Measurements from ENCODE around the gene MGARP.
A peak's percentile ranks its signal among the peaks of the same experiment; 100 is the strongest.

MGARP gene

GRCh38 chr4:139242511-139243051 lies 37.4 kb downstream of the MGARP start:
- DNase-seq, result no peak

GRCh38 chr4:139241784-139242151 lies 38.3 kb downstream of the MGARP start:
- no peak for DNase-seq

- no peak for DNase-seq
Observed at GRCh38 chr4:139241086-139241783, 38.8 kb downstream of the MGARP start.

GRCh38 chr4:139239127-139239772 lies 40.8 kb downstream of the MGARP start:
- no peak for DNase-seq

- DNase-seq, result no peak
Observed at GRCh38 chr4:139234253-139234652, 45.8 kb downstream of the MGARP start.

GRCh38 chr4:139229534-139230039 lies 50.4 kb downstream of the MGARP start:
- peak; percentile 12 for DNase-seq

- no peak for DNase-seq
Observed at GRCh38 chr4:139227729-139228404, 52.2 kb downstream of the MGARP start.

- no peak for DNase-seq
Observed at GRCh38 chr4:139223682-139224317, 56.2 kb downstream of the MGARP start.

GRCh38 chr4:139222215-139222614 lies 57.8 kb downstream of the MGARP start:
- no peak for DNase-seq

- DNase-seq, result no peak
Observed at GRCh38 chr4:139221687-139222086, 58.3 kb downstream of the MGARP start.

- DNase-seq, result no peak
Observed at GRCh38 chr4:139219450-139220055, 60.5 kb downstream of the MGARP start.

Measured in NCI-H748 treated with DMSO at 0.1 percent for 48 hours (cell line).